Measurements from ENCODE around the gene SLC1A4. TPM values are rescaled to one million over a fixed set of nuclear protein-coding genes. Genes with fewer than 3 reads are reported as not detected.
"Not testable (repeated sequence)": the region's sequence is repeated elsewhere in the genome, so short reads cannot be mapped to it uniquely, and the experiment has no call there.

Gene SLC1A4
- total RNA-seq, 2 donors from 2014 or later, result 4.1 to 16.9 TPM

- no peak for ATAC-seq
- no peak for DNase-seq (ENCODE audit: low spot score in 2 of 2)
- Mint-ChIP-seq H3K36me3 (no peaks in the 10 kb centered on the region), H3K9me3 (no peaks in the 10 kb centered on the region), H3K27ac (no peak overlapping the region)
These were observed 37.7 kb downstream of the SLC1A4 start for GRCh38 chr2:65026704-65027464.

GRCh38 chr2:65027616-65028244 is 38.5 kb downstream of the SLC1A4 start:
- no peak for ATAC-seq
- H3K36me3 Mint-ChIP-seq, result no peaks in the 10 kb centered on the region
- no peaks in the 10 kb centered on the region for H3K9me3 Mint-ChIP-seq
- no peak overlapping the region for H3K27ac Mint-ChIP-seq
- DNase-seq (ENCODE audit: low spot score in 2 of 2), result no peak

GRCh38 chr2:65030476-65031332 is 41.5 kb downstream of the SLC1A4 start:
- no peak for DNase-seq (ENCODE audit: low spot score in 2 of 2)
- Mint-ChIP-seq H3K36me3 (no peaks in the 10 kb centered on the region), H3K9me3 (no peaks in the 10 kb centered on the region), H3K27ac (peak overlapping the region in 1 of 2 donors; percentile 64)
- no peak for ATAC-seq

GRCh38 chr2:65031341-65032018 is 42.3 kb downstream of the SLC1A4 start:
- ATAC-seq, result peak; percentile 45 to 60
- no peak for DNase-seq (ENCODE audit: low spot score in 2 of 2)
- H3K9me3 Mint-ChIP-seq, result no peaks in the 10 kb centered on the region
- H3K36me3 Mint-ChIP-seq, result no peaks in the 10 kb centered on the region
- peak overlapping the region in 1 of 2 donors; percentile 64 for H3K27ac Mint-ChIP-seq

GRCh38 chr2:65032019-65032975 is 43.1 kb downstream of the SLC1A4 start:
- ATAC-seq (peak in 1 of 2 donors; percentile 31), DNase-seq (ENCODE audit: low spot score in 2 of 2) (no peak)
- Mint-ChIP-seq H3K27ac (peak overlapping the region in 1 of 2 donors; percentile 64), H3K9me3 (no peaks in the 10 kb centered on the region), H3K36me3 (no peaks in the 10 kb centered on the region)

GRCh38 chr2:65033178-65033577 is 44.0 kb downstream of the SLC1A4 start:
- H3K9me3 Mint-ChIP-seq, result no peaks in the 10 kb centered on the region
- DNase-seq (ENCODE audit: low spot score in 2 of 2), result no peak
- H3K27ac Mint-ChIP-seq, result no peak overlapping the region
- H3K36me3 Mint-ChIP-seq, result no peaks in the 10 kb centered on the region
- ATAC-seq, result peak in 1 of 2 donors; percentile 46

GRCh38 chr2:65033667-65034066 is 44.5 kb downstream of the SLC1A4 start:
- H3K27ac Mint-ChIP-seq, H3K9me3 Mint-ChIP-seq: not testable (repeated sequence)
- ATAC-seq, result peak in 1 of 2 donors; percentile 19

GRCh38 chr2:65035351-65035943 is 46.2 kb downstream of the SLC1A4 start:
- Mint-ChIP-seq H3K27ac (no peak overlapping the region), H3K36me3 (no peaks in the 10 kb centered on the region), H3K9me3 (no peaks in the 10 kb centered on the region)
- DNase-seq (ENCODE audit: low spot score in 2 of 2), result no peak
- ATAC-seq, result no peak

More at GRCh38 chr2:65033667-65034066, 44.5 kb downstream of the SLC1A4 start:
- H3K36me3 Mint-ChIP-seq; DNase-seq (ENCODE audit: low spot score in 2 of 2): not testable (repeated sequence)

- no peak for ATAC-seq
- no peaks in the 10 kb centered on the region for H3K36me3 Mint-ChIP-seq
- no peak for DNase-seq (ENCODE audit: low spot score in 2 of 2)
These were observed 48.0 kb downstream of the SLC1A4 start for GRCh38 chr2:65037178-65037577.

GRCh38 chr2:65039640-65040039 is 50.4 kb downstream of the SLC1A4 start:
- DNase-seq (ENCODE audit: low spot score in 2 of 2), result no peak
- H3K27ac Mint-ChIP-seq, result peak overlapping the region in 1 of 2 donors; percentile 7
- no peak for ATAC-seq
- peaks cover 12 to 15% of the 10 kb centered on the region in 2 donors for H3K36me3 Mint-ChIP-seq
- peaks cover 5 to 6% of the 10 kb centered on the region in 2 donors for H3K9me3 Mint-ChIP-seq

More at GRCh38 chr2:65037178-65037577, 48.0 kb downstream of the SLC1A4 start:
- Mint-ChIP-seq H3K27ac (no peak overlapping the region), H3K9me3 (no peaks in the 10 kb centered on the region)

GRCh38 chr2:65040400-65041261 is 51.4 kb downstream of the SLC1A4 start:
- H3K36me3 Mint-ChIP-seq, result peaks cover 18 to 20% of the 10 kb centered on the region in 2 donors
- peak; percentile 75 to 79 for DNase-seq (ENCODE audit: low spot score in 2 of 2)
- peaks cover 6 to 10% of the 10 kb centered on the region in 2 donors for H3K9me3 Mint-ChIP-seq
- peak; percentile 94 to 95 for ATAC-seq
- no peak overlapping the region for H3K27ac Mint-ChIP-seq

- DNase-seq (ENCODE audit: low spot score in 2 of 2), result no peak
- no peak for ATAC-seq
- peaks cover 6 to 10% of the 10 kb centered on the region in 2 donors for H3K9me3 Mint-ChIP-seq
- peaks cover 19 to 20% of the 10 kb centered on the region in 2 donors for H3K36me3 Mint-ChIP-seq
- H3K27ac Mint-ChIP-seq, result no peak overlapping the region
These were observed 53.8 kb downstream of the SLC1A4 start for GRCh38 chr2:65043001-65043400.

- peak overlapping the region in 1 of 2 donors; percentile 6 for H3K27ac Mint-ChIP-seq
- H3K9me3 Mint-ChIP-seq, result peaks cover 6 to 10% of the 10 kb centered on the region in 2 donors
- DNase-seq (ENCODE audit: low spot score in 2 of 2) (no peak), ATAC-seq (no peak)
- H3K36me3 Mint-ChIP-seq, result peaks cover 19 to 24% of the 10 kb centered on the region in 2 donors
These were observed 55.0 kb downstream of the SLC1A4 start for GRCh38 chr2:65044097-65044735.

- H3K36me3 Mint-ChIP-seq, result peaks cover 19 to 24% of the 10 kb centered on the region in 2 donors
- H3K9me3 Mint-ChIP-seq, result peaks cover 6 to 10% of the 10 kb centered on the region in 2 donors
- no peak overlapping the region for H3K27ac Mint-ChIP-seq
- DNase-seq (ENCODE audit: low spot score in 2 of 2) (no peak), ATAC-seq (no peak)
These were observed 56.5 kb downstream of the SLC1A4 start for GRCh38 chr2:65045651-65046050.

Data from activated naive CD4-positive, alpha-beta T cell treated with anti-CD3 and anti-CD28 coated beads, Interleukin-2, amount 50 U/mL, for 72 hours (primary cell).